Ishikawa (cell line): Measurements from ENCODE around the gene F2R.

Experiments used
- RAD21 ChIP-seq: IDR thresholded peaks from 2 replicates; pipeline ENCODE4 v1.6.1; 2012; ENCODE audit warnings: low read depth
- TAF1 ChIP-seq: IDR thresholded peaks from 2 replicates; pipeline ENCODE4 v1.6.1; 2012; ENCODE audit warnings: low read depth, mild to moderate bottlenecking
- YY1 ChIP-seq: IDR thresholded peaks from 2 replicates; pipeline ENCODE4 v1.6.1; 2012; ENCODE audit warnings: low read depth

DNA sequence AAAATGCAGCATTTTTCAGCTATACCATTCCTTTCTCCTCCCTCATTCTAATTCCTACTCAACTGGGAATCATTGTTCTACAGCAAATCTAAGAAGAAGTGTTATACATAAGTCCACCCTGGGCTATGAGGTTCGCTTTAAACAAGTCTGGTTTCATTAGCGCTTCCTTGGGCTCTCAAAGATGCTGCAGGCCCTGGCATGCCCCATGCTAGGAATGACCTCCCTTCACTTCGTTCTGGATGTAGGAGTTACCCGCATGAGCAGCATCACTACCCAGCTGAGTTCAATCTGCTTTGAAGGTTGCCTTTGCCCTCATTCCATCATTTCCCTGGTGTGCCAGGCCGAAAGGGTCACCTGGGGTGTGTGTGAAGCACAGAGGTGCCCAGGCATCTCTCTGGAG lies 35.4 kb downstream of the F2R start:
- TF ChIP-seq RAD21 (no peak), YY1 (no peak), TAF1 (no peak)
